K562 (cell line): ENCODE results near the gene CYTH1. TPM values are rescaled to one million over a fixed set of nuclear protein-coding genes. Genes with fewer than 3 reads are reported as not detected.

ENCODE experiments used
- ATAC-seq: fragments of 200-7000 bp; cut with Tn5 transposase; 3 replicates; pipeline ENCODE4 v1.9.1; 2020; ENCODE audit warnings: moderate library complexity
- BruUV-seq: library from RNA; stranded (reverse); fragments of 400-500 nt; replicated peaks from 2 replicates; lab custom pipeline; 2021; lab: Mats Ljungman, UMichigan
- CTCF ChIA-PET: fragments of 300-600 bp; formaldehyde crosslinking; extraction: SDS; loops from one replicate; lab custom pipeline; 2021; ENCODE audit warnings: low intra/inter-chr PET ratio; lab: Yijun Ruan, JAX
- POLR2A ChIA-PET: fragments of 300-600, 350-650 bp; sonication (Branson Sonifier 250); formaldehyde crosslinking; extraction: SDS; loops from one replicate; lab custom pipeline; 2021; ENCODE audit warnings: antibody characterized with exemption, inconsistent platforms; lab: Yijun Ruan, JAX
- DNase-seq, 4 experiments: peaks; one replicate each; pipeline versions ENCODE4 v3.0.0 to v3.0.0-alpha.2; 2011 to 2018; ENCODE audit warnings: low spot score in 3 of 4, mixed read lengths in 3 of 4; ENCODE audit errors: extremely low read depth in 1 of 4
- FAIRE-seq: peaks from 2 replicates; lab custom pipeline; 2011; peaks lifted over from hg19 to GRCh38; lab: Jason Lieb, UNC
- H2AFZ ChIP-seq: 2 replicates; pipeline ENCODE4 v1.6.0; 2011; ENCODE audit warnings: low read depth, low read length, control low read depth, inconsistent platforms
- H3K27ac ChIP-seq: fragments of 200-600 bp; 3 replicates; pipeline ENCODE4 v1.8.0; 2011; ENCODE audit warnings: low read depth, mild to moderate bottlenecking, control low read depth, inconsistent platforms, low read length, moderate library complexity, mixed read lengths; ENCODE audit errors: extremely low read depth
- H3K27me3 ChIP-seq, 2 experiments: fragments of 300-600 bp in 1 of 2; 2 replicates in 1 of 2; 3 replicates in 1 of 2; pipeline versions ENCODE4 v1.6.0 to v1.8.0; 2011; ENCODE audit warnings: inconsistent platforms in 2 of 2, low read length in 2 of 2, mild to moderate bottlenecking in 1 of 2, mixed read lengths in 1 of 2, moderate library complexity in 1 of 2; ENCODE audit not compliant: control insufficient read depth in 2 of 2, insufficient read depth in 2 of 2
- H3K36me3 ChIP-seq: fragments of 300-600 bp; 3 replicates; pipeline ENCODE4 v1.8.0; 2011; ENCODE audit warnings: mild to moderate bottlenecking, low read length, inconsistent platforms; ENCODE audit not compliant: control insufficient read depth, insufficient read depth
- H3K4me1 ChIP-seq, 2 experiments: fragments of 200-600 bp in 1 of 2; replicated peaks in 1 of 2; 2 replicates in 1 of 2; 3 replicates in 1 of 2; pipeline versions ENCODE4 v1.5.1 to v1.8.0; 2011; ENCODE audit warnings: inconsistent platforms in 2 of 2, low read length in 2 of 2, mild to moderate bottlenecking in 1 of 2, mixed read lengths in 1 of 2, moderate library complexity in 1 of 2; ENCODE audit not compliant: control insufficient read depth in 2 of 2, insufficient read depth in 2 of 2
- H3K4me2 ChIP-seq: 2 replicates; pipeline ENCODE4 v1.6.1; 2011; ENCODE audit warnings: low read length, control low read depth, inconsistent platforms, mixed read lengths; ENCODE audit not compliant: insufficient read depth
- H3K4me3 ChIP-seq: fragments of 200-600 bp; sonication (generic), shearing (Covaris generic); 2 replicates; pipeline ENCODE4 v1.5.1; 2016; ENCODE audit warnings: control low read depth, inconsistent platforms
- H3K79me2 ChIP-seq: fragments of 200-600 bp; 3 replicates; pipeline ENCODE4 v1.8.0; 2011; ENCODE audit warnings: low read length, inconsistent platforms; ENCODE audit not compliant: control insufficient read depth, insufficient read depth
- H3K9ac ChIP-seq, 2 experiments: 2 replicates each; pipeline versions ENCODE4 v1.6.0 to v1.6.1; 2011; ENCODE audit warnings: low read depth in 2 of 2, low read length in 2 of 2, control low read depth in 1 of 2, inconsistent platforms in 1 of 2, mild to moderate bottlenecking in 1 of 2, mixed read lengths in 1 of 2; ENCODE audit not compliant: insufficient read depth in 1 of 2
- H3K9me1 ChIP-seq: one replicate; pipeline ENCODE4 v1.6.0; 2011; ENCODE audit warnings: inconsistent platforms, mild to moderate bottlenecking, low read length, moderate library complexity; ENCODE audit not compliant: control insufficient read depth, insufficient read depth
- H3K9me3 ChIP-seq: replicated peaks from 2 replicates; pipeline ENCODE4 v1.5.1; 2011; ENCODE audit warnings: low read depth, low read length, inconsistent platforms; ENCODE audit not compliant: control insufficient read depth, insufficient read depth
- H4K20me1 ChIP-seq: replicated peaks from 2 replicates; pipeline ENCODE4 v1.6.1; 2011; ENCODE audit warnings: low read length, inconsistent platforms, mixed read lengths; ENCODE audit not compliant: control insufficient read depth, insufficient read depth
- RBM17 ChIP-seq: fragments of 200-400 bp; formaldehyde crosslinking; IDR thresholded peaks from 2 replicates; pipeline ENCODE4 v1.6.1; 2017; ENCODE audit warnings: low read depth, mild to moderate bottlenecking, low read length, borderline replicate concordance
- RBM25 ChIP-seq: fragments of 200-400 bp; formaldehyde crosslinking; IDR thresholded peaks from 2 replicates; pipeline ENCODE4 v1.6.1; 2018; ENCODE audit warnings: low read length, low read depth, moderate library complexity; ENCODE audit not compliant: severe bottlenecking
- SNAPC5 ChIP-seq: fragments of 250-450 bp; sonication (Bioruptor Pico); IDR thresholded peaks from 2 replicates; pipeline ENCODE4 v1.8.0; 2021; ENCODE audit warnings: moderate library complexity, mild to moderate bottlenecking, inconsistent platforms
- WGBS: fragments of 100-300 bp; shearing (Covaris generic); methylation state at CpG from one replicate; pipeline ENCODE4 v1.1.6; 2016; ENCODE audit warnings: low coverage, mixed read lengths; ENCODE audit not compliant: insufficient coverage; ENCODE audit errors: missing lambda C conversion rate; 5-methylcytosine and 5-hydroxymethylcytosine counted together
- in situ Hi-C: fragments of 300-500 bp; cut with MboI; formaldehyde crosslinking; loops from 4 replicates; pipeline ENCODE4 v1.15.0; 2018; ENCODE audit warnings: inconsistent platforms, mixed read lengths
- intact Hi-C: fragments of 100-400 bp; cut with micrococcal nuclease; formaldehyde crosslinking; loops from 2 replicates; pipeline ENCODE4 v1.14.2; 2022
- polyA plus RNA-seq, 8 experiments: library from polyadenylated mRNA; depleted of rRNA in 4 of 8; stranded (reverse) in 5 of 8; unstranded in 3 of 8; fragments of >200 nt; fragmentation: Nextera tagmentation in 2 of 8; fragmentation: Illumina TruSeq in 1 of 8; extraction: Ambion mirVana in 2 of 8; extraction: Trizol in 1 of 8; gene quantifications; 2 replicates each; pipeline versions ENCODE4 v1.2.1 to v1.2.3, GENCODE V29; 2011 to 2014; ENCODE audit warnings: inconsistent platforms in 1 of 8, missing spikeins in 1 of 8
- total RNA-seq, 7 experiments: library from RNA; depleted of rRNA in 6 of 7; stranded (reverse); fragments of >200 nt in 6 of 7; fragmentation: Illumina TruSeq in 2 of 7; extraction: Trizol in 2 of 7; gene quantifications; 2 replicates each; pipeline versions ENCODE4 v1.2.1 to v1.2.3, GENCODE V29; 2011 to 2021; ENCODE audit warnings: low replicate concordance in 1 of 7
- TF ChIP-seq, protein P1 (sequence below): sonication (generic); formaldehyde crosslinking; IDR thresholded peaks from 2 replicates; pipeline ENCODE4 v1.8.0; 2022; ENCODE audit warnings: mild to moderate bottlenecking, missing genetic modification reagents

The CYTH1 gene
- total and polyA plus RNA-seq, 9 of the 15 experiments (the other 6 are each of a cell fraction or from before 2014, with no cell fraction given) = 0.52 to 27.7 (median 16.8) TPM

- Histone ChIP-seq H3K4me1 (peaks cover 0 to 16% of the 10 kb centered on the region in 2 experiments; a peak in 4 of 5 replicates), H3K27me3 (no peaks in the 10 kb centered on the region), H3K9me3 (no peaks in the 10 kb centered on the region), H3K4me2 (no peak overlapping the region; the same call in 1 of the 2 replicates), H2AFZ (no peak overlapping the region), H3K27ac (no peak overlapping the region)
- ChIA-PET POLR2A (interaction anchor here (0.7 to 1.0 kb wide), 3 partner anchors 9 to 66 kb away, joined by 3 to 4 read pairs (median 3); no protein-coding TSS in a partner anchor), CTCF (no interaction called here)
- 61% methylated on average over 8 of the region's 8 CpGs for WGBS
- intact Hi-C loops = no loop called here
- DNase-seq = no peak
- in situ Hi-C loops = no loop called here
- TF ChIP-seq RBM25 = peak; percentile 40
- no peak for TF ChIP-seq SNAPC5 (CRISPR knock-in tag)
- TF ChIP-seq, all 486 proteins: peak for 1
- H3K36me3 ChIP-seq = no peaks in the 10 kb centered on the region
- peaks cover 32% of the 10 kb centered on the region for H3K79me2 ChIP-seq
- no peak overlapping the region for H3K4me3 ChIP-seq
- ATAC-seq = no peak
- no peak for FAIRE-seq
- H4K20me1 ChIP-seq = peaks cover 67% of the 10 kb centered on the region
- H3K9ac ChIP-seq = no peak overlapping the region
- no peaks in the 10 kb centered on the region for H3K9me1 ChIP-seq
- no TSS peak for BruUV-seq
Observed at GRCh38 chr17:78718575-78719208, 63.4 kb downstream of the CYTH1 start.

GRCh38 chr17:78717431-78717980 is 64.6 kb downstream of the CYTH1 start:
- H3K4me3 ChIP-seq = no peak overlapping the region

More at GRCh38 chr17:78717431-78717980, 64.6 kb downstream of the CYTH1 start:
- H4K20me1 ChIP-seq = peaks cover 55% of the 10 kb centered on the region
- no peak overlapping the region for H3K9ac ChIP-seq
- no peaks in the 10 kb centered on the region for H3K36me3 ChIP-seq
- H3K9me1 ChIP-seq = no peaks in the 10 kb centered on the region
- H3K4me1 ChIP-seq = peaks cover 0 to 10% of the 10 kb centered on the region in 2 experiments; a peak in 4 of 5 replicates
- ChIA-PET POLR2A (interaction anchor here (1.9 to 2.1 kb wide), 2 partner anchors 8 to 18 kb away, joined by 5 to 9 read pairs; no protein-coding TSS in a partner anchor), CTCF (no interaction called here)
- H3K27ac ChIP-seq = no peak overlapping the region
- no peak for ATAC-seq
- in situ Hi-C loops (no loop called here), intact Hi-C loops (no loop called here)
- no peak for TF ChIP-seq RBM17
- TF ChIP-seq, protein P1, sequence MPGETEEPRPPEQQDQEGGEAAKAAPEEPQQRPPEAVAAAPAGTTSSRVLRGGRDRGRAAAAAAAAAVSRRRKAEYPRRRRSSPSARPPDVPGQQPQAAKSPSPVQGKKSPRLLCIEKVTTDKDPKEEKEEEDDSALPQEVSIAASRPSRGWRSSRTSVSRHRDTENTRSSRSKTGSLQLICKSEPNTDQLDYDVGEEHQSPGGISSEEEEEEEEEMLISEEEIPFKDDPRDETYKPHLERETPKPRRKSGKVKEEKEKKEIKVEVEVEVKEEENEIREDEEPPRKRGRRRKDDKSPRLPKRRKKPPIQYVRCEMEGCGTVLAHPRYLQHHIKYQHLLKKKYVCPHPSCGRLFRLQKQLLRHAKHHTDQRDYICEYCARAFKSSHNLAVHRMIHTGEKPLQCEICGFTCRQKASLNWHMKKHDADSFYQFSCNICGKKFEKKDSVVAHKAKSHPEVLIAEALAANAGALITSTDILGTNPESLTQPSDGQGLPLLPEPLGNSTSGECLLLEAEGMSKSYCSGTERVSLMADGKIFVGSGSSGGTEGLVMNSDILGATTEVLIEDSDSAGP (CRISPR knock-in tag) = peak; percentile 63; the same call in 1 of the 2 replicates
- no peak for FAIRE-seq
- no peaks in the 10 kb centered on the region for H3K27me3 ChIP-seq
- WGBS = 55% methylated on average over 13 of the region's 14 CpGs
- no peak overlapping the region for H3K4me2 ChIP-seq
- peaks cover 32% of the 10 kb centered on the region for H3K79me2 ChIP-seq
- no TSS peak for BruUV-seq
- no peak overlapping the region for H2AFZ ChIP-seq
- DNase-seq = no peak
- H3K9me3 ChIP-seq = no peaks in the 10 kb centered on the region
